ENCODE data around the gene TMEM14C.

TMEM14C gene

DNA sequence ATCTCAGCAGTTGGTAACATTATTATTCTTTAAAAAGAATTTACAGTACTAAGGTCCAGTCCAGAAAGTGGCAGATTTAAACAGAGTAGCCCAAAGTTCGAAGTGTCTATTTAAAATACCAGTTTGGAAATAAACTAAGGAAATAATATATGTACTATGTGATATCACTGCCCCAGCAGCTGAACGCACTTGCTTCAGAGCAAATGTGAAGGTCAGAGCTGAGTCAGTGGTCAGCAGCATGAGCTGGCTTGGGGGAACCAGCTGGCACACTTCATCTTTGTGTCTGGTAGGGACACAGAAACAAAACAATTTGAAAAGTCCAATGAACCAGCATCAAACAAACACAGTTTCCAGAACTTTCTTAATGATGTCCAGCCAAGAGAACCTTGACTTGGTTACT is 40.1 kb downstream of the TMEM14C start:
- DNase-seq (ENCODE audit: low read depth), result no peak

DNA sequence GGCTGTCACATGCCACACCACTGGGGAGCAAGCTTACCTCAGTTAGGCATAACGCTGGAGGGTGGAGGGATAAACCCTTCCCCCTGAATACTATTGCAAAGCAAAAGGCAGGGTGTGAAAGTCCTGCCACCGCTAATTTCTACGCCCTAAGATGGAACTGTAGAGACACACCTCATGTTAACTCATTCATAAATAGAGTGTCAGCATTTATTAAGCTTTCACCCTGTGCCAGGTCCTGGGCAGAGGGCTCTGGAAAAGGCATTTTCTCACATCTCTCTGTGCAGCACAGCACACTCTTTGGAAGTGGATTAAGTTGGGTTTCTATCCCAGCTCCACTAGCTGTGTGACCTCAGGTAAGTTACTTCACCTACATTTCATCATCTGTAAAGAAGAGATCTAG is 46.5 kb downstream of the TMEM14C start:
- no peak for DNase-seq (ENCODE audit: low read depth)

DNA sequence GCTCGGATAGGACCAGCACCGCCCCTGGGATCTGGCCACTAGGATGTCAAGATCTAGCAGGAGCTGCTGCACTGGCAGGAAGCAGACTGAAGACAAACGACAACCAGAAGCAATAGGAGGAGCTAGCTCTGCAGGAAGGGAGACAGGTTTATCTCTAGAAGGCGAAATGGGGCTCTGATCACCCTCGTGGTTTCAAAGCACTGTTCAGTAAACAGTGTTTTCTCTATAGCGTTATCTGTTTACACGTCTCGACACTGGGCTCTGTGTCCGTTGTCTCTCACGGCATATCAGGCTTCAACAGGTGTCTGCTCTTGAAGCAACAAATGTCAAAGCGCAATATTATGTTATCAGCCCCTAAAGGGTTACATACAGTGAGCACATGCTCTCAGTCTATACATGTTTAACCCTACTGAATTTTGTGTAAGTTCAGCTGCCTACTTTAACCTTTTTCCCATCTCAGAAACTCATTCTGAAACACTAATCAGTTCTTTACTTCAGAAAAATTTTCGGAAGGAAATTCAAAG is 48.6 kb downstream of the TMEM14C start:
- no peak for DNase-seq (ENCODE audit: low read depth)

DNA sequence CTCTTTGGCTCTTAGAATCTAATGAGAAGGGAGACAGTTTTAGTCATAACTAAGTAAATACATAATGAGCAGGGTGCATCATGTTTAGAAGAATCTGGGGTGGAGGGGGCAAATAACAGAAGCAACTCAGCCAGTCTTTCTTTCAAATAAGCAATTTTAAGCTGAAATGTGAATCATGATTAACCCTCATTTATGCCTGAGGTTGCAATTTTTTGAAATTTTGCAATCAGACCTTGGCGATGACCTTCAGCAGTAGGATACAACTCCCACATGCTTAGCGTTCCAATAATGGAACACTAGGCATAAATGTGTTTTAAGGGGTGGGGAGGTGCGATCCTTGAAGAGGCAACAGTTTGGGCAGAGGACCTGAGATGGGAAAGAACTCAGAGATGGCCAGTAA is 55.4 kb downstream of the TMEM14C start:
- DNase-seq (ENCODE audit: low read depth), result no peak

DNA sequence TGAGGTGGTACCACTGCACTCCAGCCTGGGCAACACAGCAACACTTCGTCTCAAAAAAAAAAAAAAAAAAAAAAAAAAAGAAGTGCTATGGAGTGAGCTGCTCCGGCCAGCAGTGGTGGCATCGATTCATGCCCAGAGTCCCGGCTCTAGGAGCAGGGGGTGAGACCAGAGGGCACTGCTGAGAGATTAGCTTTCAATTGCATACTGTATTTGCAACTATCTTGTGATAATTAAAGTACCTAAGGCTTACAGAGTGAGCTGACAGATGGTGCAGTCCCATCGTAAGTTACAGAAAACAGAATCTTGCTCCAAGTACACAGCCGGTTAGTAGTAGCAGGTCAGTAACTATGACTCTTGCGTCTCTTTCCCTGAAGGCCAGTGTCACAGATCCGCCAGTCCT is 56.2 kb downstream of the TMEM14C start:
- DNase-seq (ENCODE audit: low read depth), result no peak

Measured in activated gamma-delta T cell treated with anti-CD3 and anti-CD28 coated beads, Interleukin-2, amount 50 U/mL, for 16 hours (primary cell).